NCI-H2107 treated with DMSO at 0.1 percent for 48 hours (cell line): ENCODE data around the gene HYDIN.
A peak's percentile ranks its signal among the peaks of the same experiment; 100 is the strongest.
"Not testable (repeated sequence)": the region's sequence is repeated elsewhere in the genome, so short reads cannot be mapped to it uniquely, and the experiment has no call there.

Experiments used
- DNase-seq: peaks from one replicate; lab custom pipeline; 2025; ENCODE audit not compliant: unreplicated experiment; lab: John Stamatoyannopoulos, UW

Gene HYDIN

DNA sequence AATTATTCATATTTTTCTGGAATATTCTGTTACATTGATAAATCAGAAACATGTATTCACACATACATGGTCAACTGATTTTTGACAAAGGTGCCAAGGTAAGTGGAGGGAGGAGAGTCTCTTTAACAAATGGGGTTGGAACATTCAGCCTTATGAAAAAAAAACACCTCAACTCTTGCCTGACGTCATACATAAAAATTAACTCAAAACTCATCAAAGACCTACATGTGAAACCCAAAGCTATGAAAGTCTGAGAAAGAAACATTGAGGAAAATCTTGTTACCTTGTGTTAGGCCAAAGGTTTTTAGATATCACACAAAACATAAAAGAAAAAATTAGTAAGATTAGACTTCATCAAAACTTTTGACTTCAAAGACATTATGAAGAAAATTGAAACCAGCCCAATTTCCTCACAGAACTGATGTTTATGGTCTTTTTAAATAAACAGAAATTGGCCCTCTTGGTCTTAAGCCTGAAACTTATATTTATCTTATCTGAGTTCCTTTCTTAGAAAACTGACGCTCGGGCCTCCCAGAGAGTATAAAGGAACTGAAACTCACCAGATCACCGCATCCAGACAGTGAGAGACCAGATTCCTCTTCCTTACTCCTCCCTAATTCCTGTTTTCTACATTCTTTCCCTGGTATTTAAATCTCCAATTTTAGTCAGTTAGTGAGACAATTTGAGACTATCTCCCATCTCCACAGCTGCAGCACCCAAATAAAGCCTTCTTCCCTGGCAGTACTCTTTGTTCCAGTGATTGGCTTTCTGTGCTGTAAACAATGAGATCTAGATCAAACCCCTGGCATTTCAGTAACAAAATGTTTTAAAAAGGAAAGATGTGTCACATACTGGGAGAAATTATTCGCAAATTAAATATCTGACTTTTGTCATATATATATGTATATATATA lies 4.0 kb downstream of the HYDIN start:
- no peak for DNase-seq

DNA sequence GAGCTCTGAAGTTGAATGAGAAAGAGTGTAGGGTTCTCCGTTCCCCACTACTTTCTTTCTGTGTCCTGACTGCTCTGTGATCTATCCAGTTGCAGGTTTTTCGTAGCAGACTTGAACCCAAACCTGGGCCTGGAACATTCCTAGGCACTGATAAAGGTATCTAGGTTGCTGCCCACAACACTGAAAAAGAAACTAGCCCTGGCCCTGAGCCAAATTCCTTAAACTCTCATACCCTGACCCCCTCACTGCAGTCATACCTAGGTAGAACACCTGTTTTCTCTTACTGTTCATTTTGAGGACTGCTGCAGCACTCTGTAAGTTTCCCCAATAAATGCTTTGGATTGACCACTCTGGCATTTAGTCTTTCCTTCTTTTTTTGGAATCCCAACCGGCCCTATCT lies 5.4 kb downstream of the HYDIN start:
- DNase-seq, result no peak

DNA sequence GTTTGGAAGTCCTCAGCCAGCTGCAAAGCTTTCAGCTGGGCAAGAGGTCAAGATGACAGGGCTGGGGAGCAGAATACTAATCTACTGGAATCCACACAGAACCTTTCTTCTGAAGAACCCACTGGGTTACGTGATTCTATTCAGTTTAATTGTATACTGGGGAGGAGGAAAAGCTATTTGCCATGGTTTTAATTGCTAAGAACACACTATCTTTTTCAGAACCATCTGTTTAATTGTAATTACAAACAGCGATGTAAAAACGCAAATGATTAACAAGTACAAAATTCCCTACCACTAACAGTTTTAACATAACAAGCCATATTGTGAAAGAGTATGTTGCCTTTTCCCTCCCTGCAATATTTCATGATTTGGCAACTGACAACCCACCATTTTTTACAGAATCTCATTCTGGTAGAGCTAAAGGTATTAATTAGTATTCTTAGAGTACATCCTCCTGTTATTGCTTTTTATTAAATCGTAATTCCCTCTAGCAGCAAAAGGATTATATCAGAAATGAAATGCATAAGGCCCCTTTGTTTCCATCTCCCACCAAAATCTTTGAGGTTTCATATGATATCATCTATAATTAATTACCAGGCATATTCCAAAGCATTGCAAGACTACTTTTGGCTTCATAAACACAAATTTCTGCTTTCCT lies 12.1 kb downstream of the HYDIN start:
- DNase-seq, result no peak

DNA sequence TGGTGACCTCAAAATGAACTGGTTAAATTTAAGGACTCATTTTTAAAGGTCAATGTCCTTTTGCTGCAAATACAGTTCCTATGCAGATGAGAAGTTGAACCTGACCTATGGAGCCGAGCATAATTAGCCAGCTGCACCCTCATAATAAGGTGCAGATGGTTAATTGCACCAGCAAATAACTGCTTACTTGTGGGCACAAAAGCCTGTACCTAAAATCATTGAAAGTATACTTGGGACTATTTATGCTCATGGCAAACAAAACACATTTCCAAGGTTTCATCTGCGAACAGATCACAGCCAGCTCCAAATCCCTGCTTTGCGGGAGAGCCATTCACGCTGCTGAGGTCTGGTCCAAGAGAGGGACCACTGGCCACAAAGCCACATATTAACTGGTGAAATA lies 13.0 kb downstream of the HYDIN start:
- no peak for DNase-seq

DNA sequence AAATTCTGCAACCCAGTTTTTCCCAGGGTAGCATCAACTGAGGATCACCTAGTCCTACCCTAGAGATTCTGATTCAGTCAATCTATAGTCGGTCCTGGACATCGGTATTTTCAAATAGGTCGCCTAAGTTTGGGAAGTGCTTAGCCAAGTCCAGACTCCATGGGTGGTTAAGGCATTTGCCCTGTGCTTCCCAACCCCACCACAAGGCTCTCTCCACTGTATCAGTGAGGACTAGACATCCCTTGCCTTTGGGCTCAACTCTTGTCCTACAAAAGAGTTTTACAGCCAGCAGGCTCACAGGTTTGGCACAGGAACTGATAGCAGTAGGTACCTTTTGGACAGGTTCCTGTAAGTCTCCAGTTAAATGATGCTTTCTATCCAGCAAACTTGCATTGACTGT lies 13.8 kb downstream of the HYDIN start:
- DNase-seq, result no peak

DNA sequence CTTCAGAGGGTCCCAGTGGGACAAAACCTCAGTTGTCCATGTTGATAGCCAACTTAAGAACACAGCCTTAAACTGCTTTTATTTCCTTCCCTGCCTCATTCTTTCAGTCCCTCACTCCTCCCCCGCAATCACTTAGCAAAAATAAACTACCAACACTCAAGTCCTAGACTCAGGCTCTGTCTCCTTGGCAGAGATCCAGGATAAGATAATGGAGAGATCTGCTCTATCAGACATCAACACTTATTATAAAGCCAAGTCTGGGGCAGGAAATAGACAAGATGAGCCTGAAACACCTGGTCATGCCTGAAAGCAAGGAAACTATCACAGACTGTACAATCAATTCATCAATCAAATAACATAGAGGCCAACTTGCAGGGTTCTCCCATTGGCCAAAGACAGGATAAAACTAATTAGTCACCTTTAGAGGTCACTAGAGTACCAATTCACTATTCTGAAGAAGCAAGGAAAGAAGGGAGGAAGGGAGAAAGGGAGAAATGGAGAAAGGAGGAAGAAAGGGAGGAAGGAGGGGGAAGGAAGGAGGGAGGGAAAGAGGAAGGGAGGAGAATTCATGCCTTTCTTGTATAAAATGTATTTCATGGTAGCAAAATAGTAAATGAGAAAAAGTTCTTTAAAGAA lies 15.7 kb downstream of the HYDIN start:
- peak; percentile 14 for DNase-seq

DNA sequence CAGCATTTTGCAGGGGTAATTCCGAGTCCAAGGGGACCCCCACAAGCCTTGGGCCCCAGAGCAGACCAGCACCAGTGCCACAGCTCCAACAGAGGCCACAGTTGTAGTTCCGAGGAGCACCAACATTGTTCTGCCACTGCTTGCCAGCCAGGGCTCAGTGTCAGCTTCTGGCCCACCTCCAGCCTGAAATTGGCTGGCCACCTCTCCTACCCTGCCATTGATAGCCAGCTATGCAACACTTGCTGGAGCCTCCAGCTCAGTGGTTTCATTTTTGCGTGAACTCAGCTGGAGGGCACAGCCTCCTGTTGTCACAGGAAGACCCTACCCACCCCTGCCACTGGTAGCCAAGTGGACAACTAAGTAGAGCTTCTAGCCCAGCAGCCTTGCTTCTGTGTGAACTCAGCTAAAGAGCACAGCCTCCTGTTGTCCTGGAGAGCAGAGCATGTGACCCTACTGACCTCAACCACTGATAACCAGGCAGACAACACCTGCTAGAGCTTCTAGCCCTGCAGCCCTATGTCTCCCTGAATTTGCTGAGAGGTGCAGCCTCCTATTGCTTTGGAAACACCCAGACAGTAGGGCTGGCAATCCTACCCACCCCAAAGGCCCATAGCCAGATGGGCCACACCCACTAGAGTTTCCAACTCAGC lies 24.9 kb downstream of the HYDIN start:
- DNase-seq, result no peak

DNA sequence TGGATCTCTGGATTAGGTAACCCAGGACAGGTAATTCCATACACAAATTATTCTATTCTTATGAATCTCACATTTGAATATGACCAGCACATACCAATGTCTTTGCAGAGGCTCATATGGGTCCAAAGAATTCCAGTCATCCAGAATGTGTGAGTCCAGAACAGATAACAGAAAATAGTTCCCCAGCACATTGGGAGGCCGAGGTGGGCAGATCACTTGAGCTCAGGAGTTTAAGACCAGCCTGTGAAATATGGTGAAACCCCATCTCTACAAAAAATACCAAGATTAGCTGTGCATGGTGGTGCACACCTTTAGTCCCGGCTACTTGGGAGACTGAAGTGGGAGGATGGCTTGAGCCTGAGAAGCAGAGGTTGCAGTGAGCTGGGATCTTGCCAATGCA lies 26.9 kb downstream of the HYDIN start:
- DNase-seq, result no peak

DNA sequence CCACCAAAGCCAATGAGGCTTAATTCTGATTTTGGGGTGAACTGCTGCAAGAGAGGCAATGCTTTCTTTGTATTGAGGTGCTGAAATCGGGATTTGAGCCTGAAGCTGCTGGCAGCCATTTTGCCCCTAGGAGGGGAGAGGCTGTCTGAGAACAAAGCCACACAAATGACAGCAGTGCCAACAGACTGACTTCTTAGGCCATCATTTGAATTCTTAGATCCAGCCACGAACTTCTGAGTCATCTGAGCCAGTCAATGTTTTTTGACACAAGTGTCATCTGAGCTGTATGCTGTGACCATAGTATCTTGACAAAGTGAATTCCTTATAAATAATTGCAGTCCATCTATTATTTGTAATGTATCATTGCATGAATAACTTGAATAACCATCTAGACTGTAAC lies 29.0 kb downstream of the HYDIN start:
- DNase-seq, result no peak

DNA sequence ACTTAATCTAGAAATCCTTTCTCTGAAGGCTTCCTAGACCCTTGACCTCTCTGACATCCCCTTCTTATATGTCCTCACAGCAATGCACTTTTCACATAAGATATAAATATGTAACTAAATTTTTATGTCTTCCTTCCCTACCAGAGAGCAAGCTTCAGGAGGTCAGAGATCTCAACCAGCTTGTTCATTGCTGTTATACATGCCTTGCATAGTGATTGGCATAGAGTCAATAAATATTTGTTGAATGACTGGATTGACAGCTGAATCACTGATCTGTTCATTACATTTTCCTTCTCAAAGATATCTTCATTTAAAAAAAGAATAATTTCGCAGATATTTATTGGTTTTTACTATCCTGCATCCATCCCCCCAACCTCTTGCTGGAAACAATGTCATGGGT lies 29.5 kb downstream of the HYDIN start:
- DNase-seq, result no peak

DNA sequence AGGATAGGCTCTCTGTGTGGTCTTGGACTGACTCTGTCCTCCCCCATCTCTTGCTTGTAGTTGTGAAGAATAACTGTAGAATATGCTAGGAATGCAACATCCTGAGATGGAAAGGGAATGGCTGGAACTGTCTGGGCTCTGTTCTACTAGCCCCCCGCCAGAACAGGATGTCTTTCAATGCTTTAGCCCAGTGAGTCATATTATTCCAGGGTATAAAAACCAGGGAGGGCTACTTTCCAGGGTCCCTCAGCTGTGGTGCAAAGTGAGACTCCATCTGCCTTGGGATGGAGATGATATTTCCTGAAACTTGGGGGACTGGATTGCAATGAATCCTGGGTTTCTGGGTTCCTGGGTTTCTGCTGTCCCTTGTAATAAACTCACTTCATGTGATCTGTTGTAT lies 32.1 kb downstream of the HYDIN start:
- no peak for DNase-seq

DNA sequence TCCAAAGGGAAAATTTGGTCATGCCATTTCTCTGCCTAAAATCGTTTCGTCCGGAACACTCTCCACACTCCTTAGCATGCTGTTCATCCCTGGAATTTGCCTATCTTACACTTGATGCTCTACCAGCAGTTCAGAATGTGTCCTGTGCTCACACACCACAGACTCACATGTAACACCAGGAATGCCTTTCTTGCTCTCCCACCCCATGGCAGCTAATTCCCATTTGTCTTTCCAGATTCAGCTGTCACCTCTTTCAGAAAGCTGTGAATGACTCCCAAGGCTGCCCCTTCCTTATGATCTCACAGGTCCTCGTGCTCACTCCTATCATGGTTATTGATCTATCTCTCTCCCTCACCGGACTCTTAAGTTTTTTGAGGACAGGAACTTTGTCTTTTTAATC lies 38.1 kb downstream of the HYDIN start:
- DNase-seq, result no peak

DNA sequence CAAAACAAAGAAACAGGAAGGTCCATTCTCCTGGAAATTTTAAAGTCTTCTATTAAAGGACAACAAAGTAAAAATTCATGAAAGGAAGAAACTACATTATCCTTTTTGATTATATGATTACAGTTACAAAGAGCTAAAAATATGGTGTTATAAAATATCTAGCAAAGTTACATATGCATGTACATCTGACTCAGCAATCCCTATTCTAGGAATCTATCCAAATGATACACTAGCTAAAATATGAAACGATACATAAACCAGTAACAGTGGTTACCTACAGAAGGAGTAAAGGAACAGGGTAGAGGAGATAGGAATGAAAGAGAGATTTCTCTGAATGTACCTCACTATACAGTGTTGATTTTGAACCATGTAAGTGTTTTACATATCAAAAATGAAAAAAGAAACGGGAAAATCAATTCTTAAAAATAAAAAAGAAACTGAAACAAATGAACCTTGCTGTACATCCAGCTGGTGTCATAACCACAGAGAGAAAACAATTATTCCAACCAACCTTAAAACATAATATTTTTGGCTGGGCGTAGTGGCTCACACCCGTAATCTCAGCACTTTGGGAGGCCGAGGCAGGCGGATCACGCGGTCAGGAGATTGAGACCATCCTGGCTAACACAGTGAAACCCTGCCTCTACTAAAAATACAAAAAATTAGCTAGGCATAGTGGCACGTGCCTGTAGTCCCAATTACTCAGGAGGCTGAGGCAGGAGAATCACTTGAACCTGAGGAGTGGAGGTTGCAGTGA lies 41.4 kb downstream of the HYDIN start:
- no peak for DNase-seq

DNA sequence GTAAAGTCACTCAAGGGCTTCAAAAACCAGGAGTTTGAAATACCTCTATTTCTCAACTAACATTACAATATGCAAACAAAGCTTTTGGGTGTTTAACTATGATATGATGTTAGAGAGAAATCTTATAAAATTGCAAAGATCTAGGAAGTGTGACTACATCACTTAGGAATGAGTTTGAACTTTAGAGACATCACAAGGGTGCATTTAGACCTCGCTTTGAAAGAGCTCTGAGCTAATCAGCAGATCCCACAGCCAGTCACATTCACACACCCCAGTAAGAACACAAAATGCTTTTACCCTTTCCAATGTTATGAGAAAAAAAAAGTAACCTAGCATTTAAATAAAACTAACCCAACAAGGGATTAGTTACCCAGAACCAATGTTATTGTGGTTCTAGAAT lies 45.2 kb downstream of the HYDIN start:
- DNase-seq, result no peak

DNA sequence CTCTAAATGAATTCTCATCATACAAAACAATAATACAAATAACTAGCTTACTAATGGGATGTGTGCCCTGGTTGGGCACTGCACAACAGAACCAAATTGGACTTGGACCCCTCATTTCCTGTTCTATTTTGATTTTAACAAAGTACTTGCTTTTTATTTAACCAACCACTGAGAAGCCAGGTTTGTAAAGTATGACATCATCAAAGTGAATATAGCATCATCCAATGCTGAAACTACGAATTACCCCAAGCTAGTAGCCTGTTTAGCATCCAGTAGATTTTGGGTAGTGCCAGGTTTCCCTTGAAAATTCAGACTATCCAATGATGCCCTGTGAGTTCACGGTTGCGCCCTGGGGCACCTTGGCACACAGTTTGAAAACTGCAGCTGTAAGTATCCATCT lies 51.0 kb downstream of the HYDIN start:
- DNase-seq, result no peak

DNA sequence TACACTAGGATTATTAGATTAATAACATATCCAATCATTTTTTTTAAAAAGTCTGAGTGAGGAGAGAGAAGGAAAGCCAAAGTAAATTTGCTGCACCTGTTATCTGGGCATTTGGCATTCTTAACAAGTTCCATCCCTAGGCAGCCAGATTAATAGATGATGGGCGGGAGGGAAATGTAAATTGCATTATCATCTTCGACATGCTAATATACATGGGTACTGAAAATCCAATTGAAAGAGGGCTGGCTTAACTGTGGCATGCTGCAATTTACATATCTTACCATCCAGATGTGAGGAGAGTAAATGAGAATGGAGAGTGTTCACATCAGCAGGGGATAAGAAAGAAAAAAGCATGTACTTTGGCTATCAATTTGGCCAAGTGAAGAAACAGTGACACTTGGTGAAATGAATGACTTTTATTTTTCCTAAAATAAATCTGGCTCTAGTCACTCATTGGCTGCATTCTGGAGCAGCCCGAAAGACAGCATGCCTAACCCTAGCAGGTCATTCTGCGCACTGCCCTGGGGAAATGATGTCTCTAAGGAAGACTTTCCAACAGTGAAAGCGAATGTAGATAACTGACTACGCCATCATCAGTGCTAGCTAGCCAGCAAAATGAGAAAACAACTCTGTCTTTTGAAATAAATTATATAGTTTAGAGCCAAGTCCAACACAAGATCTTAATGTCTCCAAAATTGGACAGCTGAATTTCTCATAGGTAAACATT lies 57.9 kb downstream of the HYDIN start:
- no peak for DNase-seq

DNA sequence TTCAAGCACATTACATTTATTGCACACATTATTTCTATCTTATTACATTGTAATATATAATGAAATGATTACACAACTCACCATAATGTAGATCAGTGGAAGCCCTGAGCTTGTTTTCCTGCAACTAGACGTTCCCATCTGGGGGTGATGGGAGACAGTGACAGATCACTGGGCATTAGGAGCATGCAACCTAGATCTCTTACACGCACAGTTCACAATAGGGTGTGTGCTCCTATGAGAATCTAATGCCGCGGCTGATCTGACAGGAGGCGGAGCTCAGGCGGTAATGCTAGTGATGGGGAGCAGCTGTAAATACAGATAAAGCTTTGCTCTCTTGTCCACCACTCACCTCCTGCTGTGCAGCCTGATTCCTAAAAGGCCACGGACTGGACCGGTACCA lies 69.5 kb downstream of the HYDIN start:
- DNase-seq, result not testable (repeated sequence)

DNA sequence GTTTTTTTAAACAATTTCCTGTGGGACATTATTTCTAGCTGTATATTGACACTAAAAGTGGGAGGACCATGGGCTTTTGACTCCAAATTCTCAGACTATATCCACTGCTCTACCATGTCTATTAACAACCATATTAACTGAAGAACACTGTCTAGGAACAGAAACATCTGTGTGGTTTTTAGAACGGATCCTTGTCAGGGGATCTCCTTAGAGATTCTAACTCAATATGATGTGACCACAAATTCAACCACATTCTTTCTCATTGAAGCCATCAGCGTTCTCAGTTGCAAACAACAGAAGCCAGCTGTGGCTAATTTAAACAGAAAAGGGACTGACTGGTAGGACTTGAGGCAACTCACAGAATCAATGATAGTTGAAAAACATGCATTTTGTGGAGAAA lies 73.2 kb downstream of the HYDIN start:
- not testable (repeated sequence) for DNase-seq

DNA sequence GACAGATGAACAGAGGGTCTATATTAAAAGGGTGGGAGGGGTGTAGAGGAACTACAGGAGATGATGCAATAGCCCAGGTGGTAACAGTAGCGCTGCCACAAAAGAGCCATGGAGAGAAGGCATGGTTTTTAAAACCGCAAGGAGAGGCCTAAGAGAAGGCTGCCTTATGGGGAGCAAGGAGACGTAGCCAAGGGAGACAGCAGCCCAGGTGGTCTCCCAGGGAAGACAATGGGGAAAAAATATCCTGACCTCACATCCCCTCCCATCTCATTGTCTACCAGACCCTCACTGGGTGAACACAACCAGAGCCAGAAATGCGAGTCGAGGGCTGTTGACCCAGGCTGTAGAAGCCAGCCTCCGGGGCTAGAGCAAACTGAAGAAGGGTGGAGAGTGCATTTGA lies 77.2 kb downstream of the HYDIN start:
- DNase-seq, result not testable (repeated sequence)

DNA sequence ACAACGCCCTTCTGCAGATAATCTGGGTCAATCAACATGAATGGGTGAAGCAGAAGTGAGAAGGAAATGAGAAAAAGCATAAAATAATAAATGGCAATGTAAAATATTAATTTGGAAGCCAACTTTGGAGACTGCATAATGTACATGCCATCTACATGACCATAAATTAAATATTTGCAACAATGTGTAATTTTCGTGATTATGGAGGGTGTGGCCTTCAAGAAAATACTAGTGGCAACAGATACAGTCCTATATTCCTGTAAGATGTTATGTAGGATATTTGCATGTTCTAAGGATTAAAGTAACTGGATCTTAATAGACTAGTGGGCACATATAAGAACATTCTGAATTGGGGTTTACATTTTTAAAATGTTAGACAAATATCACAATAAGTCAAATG lies 78.9 kb downstream of the HYDIN start:
- not testable (repeated sequence) for DNase-seq
